HCT116 (cell line): Measurements from ENCODE around the gene ST3GAL2.

Source experiments
- CEBPB ChIP-seq: IDR thresholded peaks from 2 replicates; pipeline ENCODE4 v1.6.1; 2012; ENCODE audit warnings: low read depth
- EZH2 ChIP-seq: fragments of 200-600 bp; sonication (generic); IDR thresholded peaks from 2 replicates; pipeline ENCODE4 v1.6.1; 2017; ENCODE audit warnings: antibody characterized with exemption, mixed run types
- POLR2A ChIP-seq: IDR thresholded peaks from 2 replicates; pipeline ENCODE4 v1.7.0; 2011; ENCODE audit warnings: borderline replicate concordance; ENCODE audit not compliant: insufficient read depth, insufficient read length; ENCODE audit errors: extremely low read depth
- POLR2AphosphoS5 ChIP-seq: IDR thresholded peaks from 2 replicates; pipeline ENCODE4 v1.6.1; 2011; ENCODE audit warnings: mild to moderate bottlenecking, low read depth, low read length, moderate library complexity
- RAD21 ChIP-seq: IDR thresholded peaks from 2 replicates; pipeline ENCODE4 v1.6.1; 2012; ENCODE audit warnings: low read depth, mild to moderate bottlenecking
- SP1 ChIP-seq: IDR thresholded peaks from 2 replicates; pipeline ENCODE4 v1.6.1; 2012; ENCODE audit warnings: low read depth
- YY1 ChIP-seq: IDR thresholded peaks from 2 replicates; pipeline ENCODE4 v1.6.1; 2011; ENCODE audit warnings: low read length, low read depth, moderate library complexity, mild to moderate bottlenecking; ENCODE audit not compliant: insufficient replicate concordance; ENCODE audit errors: extremely low read depth
- ZNF274 ChIP-seq: fragments of 200-500 bp; sonication (Bioruptor generic); IDR thresholded peaks from 2 replicates; pipeline ENCODE4 v1.6.1; 2014; ENCODE audit warnings: mild to moderate bottlenecking, low read depth, low read length, inconsistent platforms
- TF ChIP-seq, protein P1 (sequence below), 3 experiments: fragments of 200-600 bp in 1 of 3; sonication (generic) in 1 of 3; IDR thresholded peaks in 2 of 3; conservative IDR thresholded peaks in 1 of 3; 2 replicates each; pipeline ENCODE4 v1.5.1; 2012 to 2017; ENCODE audit warnings: low read depth in 2 of 3, low read length in 2 of 3, antibody characterized with exemption in 1 of 3, borderline replicate concordance in 1 of 3, control low read depth in 1 of 3, mild to moderate bottlenecking in 1 of 3, mixed read lengths in 1 of 3, mixed run types in 1 of 3, moderate library complexity in 1 of 3; ENCODE audit not compliant: insufficient read depth in 1 of 3
- TF ChIP-seq, protein P2 (sequence below): IDR thresholded peaks from 2 replicates; pipeline ENCODE4 v1.6.1; 2011; ENCODE audit warnings: mild to moderate bottlenecking, low read length, moderate library complexity; ENCODE audit not compliant: insufficient replicate concordance; ENCODE audit errors: extremely low read depth
- TF ChIP-seq, protein P3 (sequence below): IDR thresholded peaks from 2 replicates; pipeline ENCODE4 v1.6.1; 2012

DNA sequence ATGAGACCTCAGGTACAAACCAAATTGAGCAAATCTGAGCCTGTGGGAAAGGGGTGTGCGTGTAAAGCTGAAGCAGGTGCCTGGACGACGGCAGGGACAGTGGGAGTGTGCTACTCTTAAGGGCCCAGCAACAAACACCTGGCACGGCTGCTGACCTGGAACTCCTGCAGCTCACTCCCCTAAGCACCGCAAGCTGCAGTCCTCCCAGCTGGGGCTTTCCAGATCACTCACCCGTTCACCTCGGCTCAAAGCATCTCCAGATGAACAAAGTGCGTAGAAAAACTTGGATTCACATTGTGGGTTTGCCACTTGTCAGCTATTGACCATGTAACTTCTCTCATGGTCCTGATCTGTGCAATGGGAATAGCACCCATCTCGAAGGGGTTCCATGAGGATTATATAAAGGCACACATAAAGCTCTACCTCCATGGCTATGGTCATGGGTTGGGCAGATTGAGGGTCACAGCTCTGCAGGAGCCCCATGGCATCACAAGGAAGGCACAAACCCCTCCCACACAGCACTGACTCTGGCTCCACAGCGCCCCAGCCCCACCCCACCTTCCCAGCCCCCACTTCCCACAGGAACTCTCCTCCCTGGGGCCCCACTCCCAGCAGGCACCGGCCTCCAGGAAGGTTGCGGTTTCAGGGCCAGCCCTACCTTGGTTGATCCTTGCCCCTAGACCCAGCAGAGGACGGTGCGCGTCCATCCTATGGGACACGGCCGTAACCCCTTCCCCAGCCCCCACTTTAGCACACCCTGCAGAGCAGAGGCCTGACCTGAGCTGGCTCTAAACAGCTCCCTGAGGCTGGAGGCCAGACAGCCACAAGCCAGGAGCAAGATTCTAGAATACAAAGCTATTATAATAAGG lies 21.9 kb downstream of the ST3GAL2 start:
- TF ChIP-seq, protein P1, sequence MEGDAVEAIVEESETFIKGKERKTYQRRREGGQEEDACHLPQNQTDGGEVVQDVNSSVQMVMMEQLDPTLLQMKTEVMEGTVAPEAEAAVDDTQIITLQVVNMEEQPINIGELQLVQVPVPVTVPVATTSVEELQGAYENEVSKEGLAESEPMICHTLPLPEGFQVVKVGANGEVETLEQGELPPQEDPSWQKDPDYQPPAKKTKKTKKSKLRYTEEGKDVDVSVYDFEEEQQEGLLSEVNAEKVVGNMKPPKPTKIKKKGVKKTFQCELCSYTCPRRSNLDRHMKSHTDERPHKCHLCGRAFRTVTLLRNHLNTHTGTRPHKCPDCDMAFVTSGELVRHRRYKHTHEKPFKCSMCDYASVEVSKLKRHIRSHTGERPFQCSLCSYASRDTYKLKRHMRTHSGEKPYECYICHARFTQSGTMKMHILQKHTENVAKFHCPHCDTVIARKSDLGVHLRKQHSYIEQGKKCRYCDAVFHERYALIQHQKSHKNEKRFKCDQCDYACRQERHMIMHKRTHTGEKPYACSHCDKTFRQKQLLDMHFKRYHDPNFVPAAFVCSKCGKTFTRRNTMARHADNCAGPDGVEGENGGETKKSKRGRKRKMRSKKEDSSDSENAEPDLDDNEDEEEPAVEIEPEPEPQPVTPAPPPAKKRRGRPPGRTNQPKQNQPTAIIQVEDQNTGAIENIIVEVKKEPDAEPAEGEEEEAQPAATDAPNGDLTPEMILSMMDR (IDR thresholded peaks at IDR 0.05 in 2 of 3, conservative IDR thresholded peaks at IDR 0.05 in 1 of 3; ENCODE audit: borderline replicate concordance in 1 of 3, insufficient read depth in 1 of 3, low read depth in 2 of 3, low read length in 2 of 3): no peak
- no peak for TF ChIP-seq POLR2A
- no peak for TF ChIP-seq POLR2AphosphoS5
- TF ChIP-seq, protein P2, sequence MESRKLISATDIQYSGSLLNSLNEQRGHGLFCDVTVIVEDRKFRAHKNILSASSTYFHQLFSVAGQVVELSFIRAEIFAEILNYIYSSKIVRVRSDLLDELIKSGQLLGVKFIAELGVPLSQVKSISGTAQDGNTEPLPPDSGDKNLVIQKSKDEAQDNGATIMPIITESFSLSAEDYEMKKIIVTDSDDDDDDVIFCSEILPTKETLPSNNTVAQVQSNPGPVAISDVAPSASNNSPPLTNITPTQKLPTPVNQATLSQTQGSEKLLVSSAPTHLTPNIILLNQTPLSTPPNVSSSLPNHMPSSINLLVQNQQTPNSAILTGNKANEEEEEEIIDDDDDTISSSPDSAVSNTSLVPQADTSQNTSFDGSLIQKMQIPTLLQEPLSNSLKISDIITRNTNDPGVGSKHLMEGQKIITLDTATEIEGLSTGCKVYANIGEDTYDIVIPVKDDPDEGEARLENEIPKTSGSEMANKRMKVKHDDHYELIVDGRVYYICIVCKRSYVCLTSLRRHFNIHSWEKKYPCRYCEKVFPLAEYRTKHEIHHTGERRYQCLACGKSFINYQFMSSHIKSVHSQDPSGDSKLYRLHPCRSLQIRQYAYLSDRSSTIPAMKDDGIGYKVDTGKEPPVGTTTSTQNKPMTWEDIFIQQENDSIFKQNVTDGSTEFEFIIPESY: no peak
- no peak for TF ChIP-seq SP1
- TF ChIP-seq RAD21: no peak
- no peak for TF ChIP-seq ZNF274
- TF ChIP-seq, protein P3, sequence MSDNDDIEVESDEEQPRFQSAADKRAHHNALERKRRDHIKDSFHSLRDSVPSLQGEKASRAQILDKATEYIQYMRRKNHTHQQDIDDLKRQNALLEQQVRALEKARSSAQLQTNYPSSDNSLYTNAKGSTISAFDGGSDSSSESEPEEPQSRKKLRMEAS: no peak
- no peak for TF ChIP-seq EZH2
- TF ChIP-seq CEBPB: no peak
- TF ChIP-seq YY1: no peak
